ENCODE results near the gene RALGPS1.

- TF ChIP-seq CTCF (conservative IDR thresholded peaks at IDR 0.05; ENCODE audit: low read length) (no peak), EZH2phosphoT487 (IDR thresholded peaks at IDR 0.05; ENCODE audit: borderline replicate concordance, low read depth, low read length) (no peak)
Measured at GRCh38 chr9:126988857-126989256, 74.3 kb downstream of the RALGPS1 start.

Measured in OCI-LY7 (cell line).